Sigmoid colon (tissue), 7 donors: ENCODE results near the gene CERS6. TPM values are rescaled to one million over a fixed set of nuclear protein-coding genes. Genes with fewer than 3 reads are reported as not detected.
A peak's percentile ranks its signal among the peaks of the same experiment; 100 is the strongest.

Experiments used
- DNase-seq: peaks from one replicate; pipeline ENCODE4 v3.0.0-alpha.2; 2019
- H3K27ac ChIP-seq, 4 donors: fragments of 200-600 bp; sonication (generic); one replicate each; pipeline ENCODE4 v1.5.1; 2016 to 2019; ENCODE audit warnings: mild to moderate bottlenecking in 1 of 4
- H3K27me3 ChIP-seq, 3 donors: fragments of 200-600 bp; sonication (generic); one replicate each; pipeline ENCODE4 v1.5.1; 2019; ENCODE audit warnings: mild to moderate bottlenecking in 1 of 3
- H3K36me3 ChIP-seq, 4 donors: fragments of 200-600 bp; sonication (generic); one replicate each; pipeline ENCODE4 v1.5.1; 2016 to 2019
- H3K4me1 ChIP-seq, 4 donors: fragments of 200-600 bp; sonication (generic); one replicate each; pipeline ENCODE4 v1.5.1; 2017 to 2019
- H3K4me3 ChIP-seq, 4 donors: fragments of 200-600 bp; sonication (generic); one replicate each; pipeline ENCODE4 v1.5.1; 2017 to 2019; ENCODE audit warnings: mild to moderate bottlenecking in 2 of 4, moderate library complexity in 1 of 4
- H3K9me3 ChIP-seq, 4 donors: fragments of 200-600 bp in 3 of 4; sonication (generic) in 3 of 4; one replicate each; pipeline versions ENCODE4 v1.5.1 to v1.6.1; 2013 to 2019
- EP300 ChIP-seq, 4 donors: sonication (generic); formaldehyde crosslinking; IDR thresholded peaks; one replicate each; pipeline ENCODE4 v1.6.1; 2017; ENCODE audit warnings: antibody characterized with exemption in 4 of 4
- POLR2A ChIP-seq, 2 donors: fragments of 450-650 bp; IDR thresholded peaks; one replicate each; pipeline ENCODE4 v1.6.1; 2016; ENCODE audit warnings: antibody characterized with exemption in 2 of 2, mild to moderate bottlenecking in 2 of 2, moderate library complexity in 2 of 2
- POLR2AphosphoS5 ChIP-seq, 4 donors: sonication (generic); formaldehyde crosslinking; IDR thresholded peaks; one replicate each; pipeline ENCODE4 v1.6.1; 2017; ENCODE audit warnings: antibody characterized with exemption in 4 of 4
- WGBS, 2 donors: extraction: QIAGEN DNeasy Blood & Tissue Kit; methylation state at CpG; one replicate each; pipeline ENCODE4 v1.1.7; 2013; 5-methylcytosine and 5-hydroxymethylcytosine counted together
- intact Hi-C: fragments of 100-400 bp; cut with DNase I; formaldehyde crosslinking; loops from one replicate; pipeline ENCODE4 v1.15.1; 2023
- polyA plus RNA-seq, 3 donors: library from polyadenylated mRNA; stranded (reverse); fragments of 200-250 nt; gene quantifications; one replicate each; pipeline ENCODE4 v1.2.3, GENCODE V29; 2013
- total RNA-seq, 4 donors: library from RNA; depleted of rRNA; stranded (reverse); fragments of >200 nt; gene quantifications; one replicate each; pipeline ENCODE4 v1.1.0, GENCODE V29; 2016
- TF ChIP-seq, protein P1 (sequence below), 4 experiments: fragments of 450-650 bp in 3 of 4; fragments of 200-600 bp in 1 of 4; IDR thresholded peaks; one replicate each; pipeline ENCODE4 v1.5.1; 2016 to 2019; ENCODE audit warnings: antibody characterized with exemption in 4 of 4, mild to moderate bottlenecking in 3 of 4, moderate library complexity in 2 of 4
- donor health status: healthy with polysubstance abuse.
- donor health status: Bipolar disorder and iron deficiency.
- donor health status: healthy.

CERS6 gene
- total and polyA plus RNA-seq, 7 donors: 4.4 to 21.0 (median 11.2) TPM

DNA sequence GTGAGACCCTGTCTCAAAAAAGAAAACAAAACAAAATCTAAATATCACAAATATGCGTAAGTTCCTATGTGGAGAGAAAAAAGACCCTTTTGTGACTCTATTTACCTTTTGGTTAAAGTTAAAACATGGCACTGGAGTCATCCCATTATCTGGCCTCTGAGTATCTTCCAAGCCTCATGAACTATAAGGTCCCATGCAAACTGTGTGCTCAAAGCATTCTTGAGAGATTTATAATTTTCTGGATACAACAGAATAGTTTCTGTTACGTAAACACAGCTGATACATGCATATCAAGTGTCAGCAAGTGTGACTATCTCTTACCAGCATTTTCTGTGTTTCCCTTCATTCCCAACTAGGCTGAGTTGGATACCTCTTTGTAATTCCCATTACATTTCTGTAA lies 337.5 kb downstream of the CERS6 start:
- Histone ChIP-seq H3K36me3 (no peaks in the 10 kb centered on the region), H3K27me3 (no peaks in the 10 kb centered on the region), H3K4me3 (no peak overlapping the region), H3K27ac (no peak overlapping the region), H3K9me3 (no peaks in the 10 kb centered on the region), H3K4me1 (no peaks in the 10 kb centered on the region)
- 22 to 23% methylated on average over 2 of the region's 2 CpGs for WGBS, 2 donors
- TF ChIP-seq EP300 (IDR thresholded peaks at IDR 0.05) (no peak), POLR2A (IDR thresholded peaks at IDR 0.05) (no peak), POLR2AphosphoS5 (IDR thresholded peaks at IDR 0.05) (no peak)
- TF ChIP-seq, protein P1, sequence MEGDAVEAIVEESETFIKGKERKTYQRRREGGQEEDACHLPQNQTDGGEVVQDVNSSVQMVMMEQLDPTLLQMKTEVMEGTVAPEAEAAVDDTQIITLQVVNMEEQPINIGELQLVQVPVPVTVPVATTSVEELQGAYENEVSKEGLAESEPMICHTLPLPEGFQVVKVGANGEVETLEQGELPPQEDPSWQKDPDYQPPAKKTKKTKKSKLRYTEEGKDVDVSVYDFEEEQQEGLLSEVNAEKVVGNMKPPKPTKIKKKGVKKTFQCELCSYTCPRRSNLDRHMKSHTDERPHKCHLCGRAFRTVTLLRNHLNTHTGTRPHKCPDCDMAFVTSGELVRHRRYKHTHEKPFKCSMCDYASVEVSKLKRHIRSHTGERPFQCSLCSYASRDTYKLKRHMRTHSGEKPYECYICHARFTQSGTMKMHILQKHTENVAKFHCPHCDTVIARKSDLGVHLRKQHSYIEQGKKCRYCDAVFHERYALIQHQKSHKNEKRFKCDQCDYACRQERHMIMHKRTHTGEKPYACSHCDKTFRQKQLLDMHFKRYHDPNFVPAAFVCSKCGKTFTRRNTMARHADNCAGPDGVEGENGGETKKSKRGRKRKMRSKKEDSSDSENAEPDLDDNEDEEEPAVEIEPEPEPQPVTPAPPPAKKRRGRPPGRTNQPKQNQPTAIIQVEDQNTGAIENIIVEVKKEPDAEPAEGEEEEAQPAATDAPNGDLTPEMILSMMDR (IDR thresholded peaks at IDR 0.05): no peak
- DNase-seq: no peak
- intact Hi-C loops: no loop called here

DNA sequence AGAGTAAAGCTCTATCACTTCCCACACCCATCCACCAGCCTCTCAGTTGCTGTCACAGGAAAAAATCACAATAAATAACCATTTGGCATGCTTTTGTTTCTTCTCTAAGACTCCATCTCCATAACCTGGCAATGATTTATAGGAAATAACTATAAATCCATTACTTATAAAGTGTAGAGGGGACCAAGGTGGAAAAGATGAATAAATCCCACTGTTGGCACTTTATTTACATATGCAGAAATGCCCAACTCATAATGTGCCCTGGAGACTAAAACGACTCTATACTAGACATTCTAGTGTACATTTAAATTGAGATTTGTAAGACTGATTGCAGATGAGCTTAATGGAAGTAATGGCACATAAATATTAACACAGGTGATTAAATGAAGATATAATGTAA lies 338.9 kb downstream of the CERS6 start:
- TF ChIP-seq EP300 (IDR thresholded peaks at IDR 0.05): no peak
- TF ChIP-seq POLR2AphosphoS5 (IDR thresholded peaks at IDR 0.05): no peak
- TF ChIP-seq, protein P1 (IDR thresholded peaks at IDR 0.05): no peak
- TF ChIP-seq POLR2A (IDR thresholded peaks at IDR 0.05): no peak
- Histone ChIP-seq H3K4me1 (no peaks in the 10 kb centered on the region), H3K9me3 (no peaks in the 10 kb centered on the region), H3K27ac (no peak overlapping the region), H3K4me3 (no peak overlapping the region), H3K36me3 (no peaks in the 10 kb centered on the region), H3K27me3 (no peaks in the 10 kb centered on the region)
- 14 to 74% methylated on average over 1 of the region's 1 CpG for WGBS, 2 donors
- intact Hi-C loops: no loop called here
- no peak for DNase-seq

DNA sequence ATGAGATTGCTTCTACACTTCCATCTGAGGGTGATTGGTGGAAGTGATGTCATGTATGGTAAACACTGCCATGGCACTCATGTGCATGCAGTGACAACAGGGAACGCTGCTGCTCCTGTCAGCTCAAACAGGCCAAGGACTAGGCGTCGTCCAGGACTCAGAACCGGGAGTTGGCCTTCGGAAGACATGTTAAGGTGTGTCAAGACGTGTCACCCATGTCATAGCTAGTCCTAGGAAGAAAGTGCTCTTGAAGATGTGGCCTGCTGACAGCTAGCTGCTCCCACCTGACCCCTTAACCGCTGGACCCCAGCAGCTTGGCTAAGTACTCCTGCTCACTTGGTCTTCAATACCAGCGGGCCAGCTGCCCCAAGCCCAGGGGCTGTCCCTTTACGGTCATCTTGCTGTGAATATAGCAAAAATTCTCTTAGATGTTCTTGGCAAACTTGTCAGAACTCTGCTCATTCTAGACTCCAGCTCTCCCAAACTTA lies 340.1 kb downstream of the CERS6 start:
- TF ChIP-seq POLR2A (IDR thresholded peaks at IDR 0.05): no peak
- no peak for TF ChIP-seq POLR2AphosphoS5 (IDR thresholded peaks at IDR 0.05)
- TF ChIP-seq, protein P1 (IDR thresholded peaks at IDR 0.05): no peak
- no peak for TF ChIP-seq EP300 (IDR thresholded peaks at IDR 0.05)
- no peaks in the 10 kb centered on the region for H3K27me3 ChIP-seq
- H3K9me3 ChIP-seq: no peaks in the 10 kb centered on the region
- intact Hi-C loops: no loop called here
- peak overlapping the region in 1 of 4 donors; percentile 52 for H3K27ac ChIP-seq
- H3K4me3 ChIP-seq: no peak overlapping the region
- DNase-seq: no peak
- WGBS, 2 donors: 75 to 86% methylated on average over 9 of the region's 9 CpGs
- H3K36me3 ChIP-seq: no peaks in the 10 kb centered on the region
- H3K4me1 ChIP-seq: no peaks in the 10 kb centered on the region

DNA sequence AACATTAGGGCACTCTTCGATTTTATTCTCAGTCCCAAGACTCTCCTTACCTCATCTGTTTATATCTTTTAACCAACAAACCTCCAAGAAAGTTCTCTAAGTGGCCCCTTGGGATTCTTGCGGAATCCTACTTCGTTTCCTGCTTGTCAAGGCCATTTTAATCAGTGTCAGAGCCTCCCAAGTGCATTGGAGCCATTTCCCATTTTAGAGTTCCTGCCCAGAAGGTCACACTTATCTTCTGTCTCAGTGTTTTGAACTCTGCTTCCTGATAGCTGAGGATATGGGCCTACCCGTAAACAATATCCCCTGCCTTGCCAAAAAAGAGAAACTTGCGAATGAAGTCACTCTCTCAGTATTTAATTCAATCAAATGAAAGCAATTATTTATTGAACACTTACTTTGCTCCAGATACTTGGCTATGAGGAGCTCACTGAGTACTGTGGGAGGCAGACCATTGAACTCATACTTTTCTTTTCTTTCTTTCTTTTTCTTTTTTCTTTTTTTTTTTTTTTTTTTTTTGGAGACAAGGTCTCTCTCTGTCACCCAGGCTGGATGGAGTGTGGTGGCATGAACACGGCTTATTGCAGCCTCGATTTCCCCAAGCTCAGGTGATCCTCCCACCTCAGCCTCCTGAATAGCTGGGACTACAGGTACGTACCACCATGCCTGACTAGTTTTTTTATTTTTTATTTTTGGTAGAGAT lies 340.7 kb downstream of the CERS6 start:
- DNase-seq: no peak
- TF ChIP-seq POLR2AphosphoS5 (IDR thresholded peaks at IDR 0.05): peak in 1 of 4 donors; percentile 43
- TF ChIP-seq, protein P1 (IDR thresholded peaks at IDR 0.05): no peak
- WGBS, 2 donors: 78 to 86% methylated on average over 8 of the region's 8 CpGs
- no peaks in the 10 kb centered on the region for H3K4me1 ChIP-seq
- H3K27ac ChIP-seq: peak overlapping the region in 1 of 4 donors; percentile 52
- H3K4me3 ChIP-seq: no peak overlapping the region
- no peaks in the 10 kb centered on the region for H3K36me3 ChIP-seq
- intact Hi-C loops: no loop called here
- no peaks in the 10 kb centered on the region for H3K9me3 ChIP-seq
- H3K27me3 ChIP-seq: no peaks in the 10 kb centered on the region

DNA sequence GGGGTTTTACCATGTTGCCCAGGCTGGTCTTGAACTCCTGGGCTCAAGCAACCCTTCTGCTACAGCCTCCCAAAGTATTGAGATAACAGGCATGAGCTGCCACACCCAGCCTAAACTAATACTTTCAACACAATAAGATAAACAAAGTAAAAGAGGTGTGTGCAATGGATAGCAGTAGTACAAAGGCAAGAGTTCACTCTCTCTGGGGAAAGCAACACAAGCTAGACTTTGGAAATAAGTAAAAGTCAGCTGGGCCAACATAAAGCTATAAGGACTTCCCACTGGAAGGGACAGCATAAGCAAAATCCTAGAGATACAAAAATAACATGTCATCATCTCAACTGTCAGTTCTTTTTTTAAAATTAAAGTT lies 341.2 kb downstream of the CERS6 start:
- no peaks in the 10 kb centered on the region for H3K36me3 ChIP-seq
- H3K27me3 ChIP-seq: no peaks in the 10 kb centered on the region
- no peak overlapping the region for H3K27ac ChIP-seq
- no peak for DNase-seq
- TF ChIP-seq, protein P1 (IDR thresholded peaks at IDR 0.05): no peak
- TF ChIP-seq POLR2A (IDR thresholded peaks at IDR 0.05) (no peak), POLR2AphosphoS5 (IDR thresholded peaks at IDR 0.05) (no peak), EP300 (IDR thresholded peaks at IDR 0.05) (no peak)
- no peaks in the 10 kb centered on the region for H3K4me1 ChIP-seq
- intact Hi-C loops: no loop called here
- H3K4me3 ChIP-seq: no peak overlapping the region
- no peaks in the 10 kb centered on the region for H3K9me3 ChIP-seq
